ENCODE measurements around the gene PTPRR.

PTPRR gene

DNA sequence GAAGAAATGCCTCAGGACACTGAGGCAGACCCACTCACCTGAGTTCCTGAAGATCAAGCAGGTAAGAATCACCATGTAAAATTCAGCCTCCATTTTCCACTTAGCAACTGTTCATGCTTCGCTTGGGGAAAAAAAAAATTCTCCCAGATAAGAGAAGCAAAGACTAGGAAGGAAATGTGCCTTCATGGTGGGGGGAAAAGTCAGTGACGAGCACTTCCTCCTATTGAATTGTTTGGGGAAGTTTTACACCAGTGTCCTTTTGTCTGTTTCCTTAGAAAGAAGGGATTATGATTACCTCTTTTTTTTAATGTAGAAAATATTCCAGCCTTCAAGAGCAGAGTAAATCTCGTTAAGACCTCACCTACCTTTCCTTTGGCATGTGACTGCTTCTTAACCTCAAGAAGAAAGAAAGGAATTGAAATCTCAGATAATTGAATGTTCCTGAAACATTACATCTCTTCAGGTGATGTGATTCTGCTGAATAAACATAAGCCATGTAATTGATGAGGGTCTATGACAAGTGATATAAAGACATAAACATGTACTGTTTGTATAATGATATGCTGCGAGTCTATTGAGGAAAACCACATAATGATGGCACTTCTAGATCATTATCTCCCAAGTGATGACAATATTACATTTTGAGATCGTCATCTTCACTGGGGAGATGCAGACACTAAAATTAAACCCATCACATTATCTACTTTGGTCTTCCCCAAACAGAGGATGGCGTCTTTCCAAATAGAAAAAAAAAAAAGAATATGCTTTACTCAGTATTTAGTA, 283.0 kb downstream of the PTPRR start, which contains the start of gene PTPRB:
TSS of gene PTPRB (minus strand) at position 127 of the 783 bp plus-strand sequence. CDS start at position 93, 34 bp downstream.
- ChIA-PET CTCF (interaction anchor here (0.6 kb wide), 1 partner anchor 13 kb away, joined by 3 read pairs; no protein-coding TSS in a partner anchor), POLR2A (no interaction called here)

DNA sequence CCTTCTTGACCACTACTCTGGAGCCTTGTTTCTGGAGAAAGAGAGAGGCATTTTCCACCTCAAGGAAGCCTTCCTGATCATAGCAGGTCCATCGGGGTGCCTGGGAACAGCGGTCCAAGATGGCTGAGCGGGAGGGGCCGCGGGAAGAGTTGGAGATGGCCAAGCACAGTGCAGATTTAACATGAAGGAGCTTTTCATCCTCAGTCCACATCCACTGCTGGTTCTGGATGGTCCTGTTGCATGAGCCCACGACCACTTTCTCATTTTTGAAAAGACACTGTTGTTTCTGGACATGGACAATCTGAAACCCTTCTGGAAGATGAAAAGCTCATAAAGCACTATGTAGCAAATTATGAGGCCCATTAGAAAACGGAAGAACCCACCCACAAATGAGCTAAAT, 284.8 kb downstream of the PTPRR start:
- no peak overlapping the region for H3K4me3 ChIP-seq (ENCODE audit: low read depth, low read length)
- CTCF ChIA-PET: interaction anchor here (0.8 to 1.0 kb wide), 2 partner anchors 21 to 84 kb away, joined by 3 to 4 read pairs; no protein-coding TSS in a partner anchor
- POLR2A ChIA-PET: no interaction called here
- no peak for DNase-seq (ENCODE audit: low read depth, low spot score)
- TF ChIP-seq, protein P1, sequence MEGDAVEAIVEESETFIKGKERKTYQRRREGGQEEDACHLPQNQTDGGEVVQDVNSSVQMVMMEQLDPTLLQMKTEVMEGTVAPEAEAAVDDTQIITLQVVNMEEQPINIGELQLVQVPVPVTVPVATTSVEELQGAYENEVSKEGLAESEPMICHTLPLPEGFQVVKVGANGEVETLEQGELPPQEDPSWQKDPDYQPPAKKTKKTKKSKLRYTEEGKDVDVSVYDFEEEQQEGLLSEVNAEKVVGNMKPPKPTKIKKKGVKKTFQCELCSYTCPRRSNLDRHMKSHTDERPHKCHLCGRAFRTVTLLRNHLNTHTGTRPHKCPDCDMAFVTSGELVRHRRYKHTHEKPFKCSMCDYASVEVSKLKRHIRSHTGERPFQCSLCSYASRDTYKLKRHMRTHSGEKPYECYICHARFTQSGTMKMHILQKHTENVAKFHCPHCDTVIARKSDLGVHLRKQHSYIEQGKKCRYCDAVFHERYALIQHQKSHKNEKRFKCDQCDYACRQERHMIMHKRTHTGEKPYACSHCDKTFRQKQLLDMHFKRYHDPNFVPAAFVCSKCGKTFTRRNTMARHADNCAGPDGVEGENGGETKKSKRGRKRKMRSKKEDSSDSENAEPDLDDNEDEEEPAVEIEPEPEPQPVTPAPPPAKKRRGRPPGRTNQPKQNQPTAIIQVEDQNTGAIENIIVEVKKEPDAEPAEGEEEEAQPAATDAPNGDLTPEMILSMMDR (IDR thresholded peaks at IDR 0.05; ENCODE audit: insufficient read depth, low read length, missing control alignments): no peak

More for the DNA sequence above, 283.0 kb downstream of the PTPRR start, which contains the start of gene PTPRB:
- TF ChIP-seq, protein P1 (IDR thresholded peaks at IDR 0.05; ENCODE audit: insufficient read depth, low read length, missing control alignments): no peak
- DNase-seq (ENCODE audit: low read depth, low spot score): no peak
- H3K4me3 ChIP-seq (ENCODE audit: low read depth, low read length): no peak within 1 kb of the TSS

DNA sequence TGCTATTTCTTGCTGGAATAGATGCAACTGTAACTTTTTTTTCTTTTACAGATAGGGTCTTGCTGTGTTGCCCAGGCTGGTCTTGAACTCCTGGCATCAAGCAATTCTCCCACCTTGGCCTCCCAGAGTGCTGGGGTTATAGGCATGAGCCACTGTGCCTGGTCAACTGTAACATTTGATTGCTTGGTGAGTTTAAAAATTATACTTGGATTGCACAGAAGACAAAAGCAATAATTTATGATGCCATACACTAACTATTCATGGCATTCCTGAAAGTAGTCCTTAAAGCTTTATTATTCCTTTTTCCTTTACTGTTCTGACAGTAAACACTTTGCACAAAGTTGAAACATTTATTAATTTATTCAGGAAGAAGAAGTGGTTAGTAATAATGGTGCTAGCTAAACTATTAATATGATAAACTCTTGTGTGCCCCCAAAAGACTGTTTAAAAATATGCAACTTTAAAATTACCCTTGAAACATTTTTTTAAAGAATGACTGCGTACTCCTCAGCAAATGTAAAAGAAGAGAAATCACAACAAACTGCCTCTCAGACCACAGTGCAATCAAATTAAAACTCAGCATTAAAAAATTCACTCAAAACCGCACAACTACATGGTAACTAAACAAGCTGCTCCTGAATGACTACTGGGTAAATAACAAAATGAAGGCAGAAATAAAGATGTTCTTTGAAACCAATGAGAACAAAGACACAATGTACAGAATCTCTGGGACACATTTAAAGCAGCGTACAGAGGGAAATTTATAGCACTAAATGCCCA, 291.6 kb downstream of the PTPRR start:
- ChIA-PET CTCF (interaction anchor here (0.7 to 0.9 kb wide), 2 partner anchors 24 to 61 kb away, joined by 3 read pairs; no protein-coding TSS in a partner anchor), POLR2A (no interaction called here)
- no peak overlapping the region for H3K4me3 ChIP-seq (ENCODE audit: low read depth, low read length)
- DNase-seq (ENCODE audit: low read depth, low spot score): no peak
- TF ChIP-seq, protein P1 (IDR thresholded peaks at IDR 0.05; ENCODE audit: insufficient read depth, low read length, missing control alignments): no peak

DNA sequence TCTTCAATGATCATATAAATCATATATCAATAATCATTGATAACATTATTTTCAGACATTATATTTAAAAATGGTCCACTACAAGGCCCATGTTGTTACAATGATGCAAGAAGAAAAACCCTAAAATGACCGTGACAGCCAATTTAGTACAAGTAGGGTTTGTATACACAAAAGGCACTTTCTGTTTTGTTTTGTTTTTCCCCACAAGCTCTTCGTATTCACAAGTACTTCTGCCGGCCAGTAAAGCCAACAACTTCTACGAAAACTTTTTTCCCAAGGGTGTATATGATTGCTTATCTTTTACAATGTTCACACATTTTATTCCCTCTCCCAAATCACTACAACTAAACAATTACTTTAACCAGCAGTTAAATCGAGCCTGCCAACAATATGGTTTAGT, 292.9 kb downstream of the PTPRR start:
- no peak overlapping the region for H3K4me3 ChIP-seq (ENCODE audit: low read depth, low read length)
- ChIA-PET POLR2A (no interaction called here), CTCF (no interaction called here)
- DNase-seq (ENCODE audit: low read depth, low spot score): no peak
- TF ChIP-seq, protein P1 (IDR thresholded peaks at IDR 0.05; ENCODE audit: insufficient read depth, low read length, missing control alignments): no peak

DNA sequence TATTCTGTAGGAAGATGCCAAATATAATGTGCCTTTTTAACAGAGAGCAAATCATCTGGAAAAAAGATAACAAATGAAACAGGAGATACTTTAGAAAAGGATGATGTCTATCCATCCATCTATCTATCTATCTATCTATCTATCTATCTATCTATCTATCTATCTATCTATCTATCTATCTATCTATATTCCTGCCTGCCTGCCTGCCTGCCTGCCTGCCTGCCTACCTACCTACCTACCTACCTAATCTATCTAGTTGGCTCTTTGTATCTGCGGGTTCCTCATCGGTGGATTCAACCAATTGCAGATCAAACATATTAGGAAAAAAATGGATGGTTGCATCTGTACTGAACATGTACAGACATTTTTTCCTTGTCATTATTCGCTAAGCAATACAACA, 294.4 kb downstream of the PTPRR start:
- CTCF ChIA-PET: no interaction called here
- H3K4me3 ChIP-seq (ENCODE audit: low read depth, low read length): no peak overlapping the region
- POLR2A ChIA-PET: no interaction called here
- TF ChIP-seq, protein P1 (IDR thresholded peaks at IDR 0.05; ENCODE audit: insufficient read depth, low read length, missing control alignments): no peak
- no peak for DNase-seq (ENCODE audit: low read depth, low spot score)
